Lower lobe of right lung (tissue), 2 donors: ENCODE measurements around the gene HPS6. TPM values are rescaled to one million over a fixed set of nuclear protein-coding genes. Genes with fewer than 3 reads are reported as not detected.

Source experiments
- ATAC-seq, 2 donors: fragments of 200-7000 bp; cut with Tn5 transposase; one replicate each; pipeline ENCODE4 v1.9.1; 2020 to 2022; ENCODE audit warnings: mild to moderate bottlenecking in 2 of 2, moderate library complexity in 2 of 2
- DNase-seq: peaks from one replicate; pipeline ENCODE4 v3.0.0-alpha.2; 2020
- H3K27ac ChIP-seq: fragments of 200-600 bp; one replicate; pipeline ENCODE4 v1.8.0; 2022
- H3K27me3 ChIP-seq: fragments of 200-600 bp; one replicate; pipeline ENCODE4 v1.8.0; 2022; ENCODE audit warnings: low read depth
- H3K36me3 ChIP-seq: fragments of 200-600 bp; one replicate; pipeline ENCODE4 v1.8.0; 2022; ENCODE audit warnings: mild to moderate bottlenecking
- H3K4me1 ChIP-seq: fragments of 200-600 bp; one replicate; pipeline ENCODE4 v1.8.0; 2022
- H3K4me3 ChIP-seq: fragments of 200-600 bp; one replicate; pipeline ENCODE4 v1.8.0; 2022; ENCODE audit warnings: mild to moderate bottlenecking
- H3K9me3 ChIP-seq: fragments of 200-600 bp; one replicate; pipeline ENCODE4 v1.8.0; 2022
- intact Hi-C: fragments of 100-400 bp; cut with DNase I; formaldehyde crosslinking; loops from one replicate; pipeline ENCODE4 v1.11.0; 2022
- total RNA-seq: library from RNA; stranded (reverse); fragmentation: NEBNext Ultra II Directional; extraction: Animal tissue kit (Norgen Biotek cat#: 25700); gene quantifications from one replicate; pipeline ENCODE4 v1.2.1, GENCODE V29; 2021
- TF ChIP-seq, protein P1 (sequence below): fragments of 200-600 bp; IDR thresholded peaks from one replicate; pipeline ENCODE4 v1.8.0; 2022; ENCODE audit warnings: antibody characterized with exemption, mild to moderate bottlenecking
- donor health status: DM: no; HTN: yes; CAD: no; lungs with severe emphysema.

HPS6 gene
- total RNA-seq, 1 donor from 2014 or later = 21.8 TPM

DNA sequence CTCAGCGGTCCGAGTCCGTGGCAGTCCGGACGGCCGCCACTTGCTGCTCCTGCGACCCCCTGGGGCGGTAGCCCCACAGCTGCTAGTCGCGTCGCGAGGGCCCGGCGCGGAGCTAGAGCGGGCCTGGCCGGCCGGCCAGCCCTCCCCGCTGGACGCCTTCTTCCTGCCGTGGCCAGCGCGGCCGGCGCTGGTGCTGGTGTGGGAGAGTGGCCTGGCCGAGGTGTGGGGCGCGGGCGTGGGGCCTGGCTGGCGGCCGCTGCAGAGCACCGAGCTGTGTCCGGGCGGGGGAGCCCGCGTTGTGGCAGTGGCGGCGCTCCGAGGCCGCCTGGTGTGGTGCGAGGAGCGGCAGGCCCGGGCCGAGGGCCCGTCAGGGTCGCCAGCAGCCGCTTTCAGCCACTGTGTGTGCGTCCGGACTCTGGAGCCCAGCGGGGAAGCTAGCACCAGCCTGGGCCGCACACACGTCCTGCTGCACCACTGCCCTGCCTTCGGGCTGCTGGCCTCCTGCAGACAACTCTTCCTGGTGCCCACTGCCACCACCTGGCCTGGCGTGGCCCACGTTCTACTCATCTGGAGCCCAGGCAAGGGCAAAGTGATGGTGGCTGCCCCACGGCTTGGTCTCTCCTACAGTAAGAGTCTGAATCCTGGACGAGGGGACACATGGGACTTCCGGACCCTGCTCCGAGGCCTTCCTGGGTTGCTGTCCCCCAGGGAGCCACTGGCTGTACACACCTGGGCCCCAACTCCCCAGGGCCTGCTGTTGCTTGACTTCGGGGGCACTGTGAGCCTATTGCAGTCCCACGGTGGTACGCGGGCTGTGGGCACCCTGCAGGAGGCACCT is 631 bp downstream of the HPS6 start:
- H3K4me1 ChIP-seq = peaks cover 44% of the 10 kb centered on the region
- H3K4me3 ChIP-seq = peak overlapping the region; percentile 95
- H3K27me3 ChIP-seq = no peaks in the 10 kb centered on the region
- TF ChIP-seq, protein P1, sequence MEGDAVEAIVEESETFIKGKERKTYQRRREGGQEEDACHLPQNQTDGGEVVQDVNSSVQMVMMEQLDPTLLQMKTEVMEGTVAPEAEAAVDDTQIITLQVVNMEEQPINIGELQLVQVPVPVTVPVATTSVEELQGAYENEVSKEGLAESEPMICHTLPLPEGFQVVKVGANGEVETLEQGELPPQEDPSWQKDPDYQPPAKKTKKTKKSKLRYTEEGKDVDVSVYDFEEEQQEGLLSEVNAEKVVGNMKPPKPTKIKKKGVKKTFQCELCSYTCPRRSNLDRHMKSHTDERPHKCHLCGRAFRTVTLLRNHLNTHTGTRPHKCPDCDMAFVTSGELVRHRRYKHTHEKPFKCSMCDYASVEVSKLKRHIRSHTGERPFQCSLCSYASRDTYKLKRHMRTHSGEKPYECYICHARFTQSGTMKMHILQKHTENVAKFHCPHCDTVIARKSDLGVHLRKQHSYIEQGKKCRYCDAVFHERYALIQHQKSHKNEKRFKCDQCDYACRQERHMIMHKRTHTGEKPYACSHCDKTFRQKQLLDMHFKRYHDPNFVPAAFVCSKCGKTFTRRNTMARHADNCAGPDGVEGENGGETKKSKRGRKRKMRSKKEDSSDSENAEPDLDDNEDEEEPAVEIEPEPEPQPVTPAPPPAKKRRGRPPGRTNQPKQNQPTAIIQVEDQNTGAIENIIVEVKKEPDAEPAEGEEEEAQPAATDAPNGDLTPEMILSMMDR = no peak
- DNase-seq (peak; percentile 65), ATAC-seq (peak; percentile 71 to 77)
- peaks cover 21% of the 10 kb centered on the region for H3K36me3 ChIP-seq
- intact Hi-C loops = no loop called here
- no peaks in the 10 kb centered on the region for H3K9me3 ChIP-seq
- peak overlapping the region; percentile 98 for H3K27ac ChIP-seq

DNA sequence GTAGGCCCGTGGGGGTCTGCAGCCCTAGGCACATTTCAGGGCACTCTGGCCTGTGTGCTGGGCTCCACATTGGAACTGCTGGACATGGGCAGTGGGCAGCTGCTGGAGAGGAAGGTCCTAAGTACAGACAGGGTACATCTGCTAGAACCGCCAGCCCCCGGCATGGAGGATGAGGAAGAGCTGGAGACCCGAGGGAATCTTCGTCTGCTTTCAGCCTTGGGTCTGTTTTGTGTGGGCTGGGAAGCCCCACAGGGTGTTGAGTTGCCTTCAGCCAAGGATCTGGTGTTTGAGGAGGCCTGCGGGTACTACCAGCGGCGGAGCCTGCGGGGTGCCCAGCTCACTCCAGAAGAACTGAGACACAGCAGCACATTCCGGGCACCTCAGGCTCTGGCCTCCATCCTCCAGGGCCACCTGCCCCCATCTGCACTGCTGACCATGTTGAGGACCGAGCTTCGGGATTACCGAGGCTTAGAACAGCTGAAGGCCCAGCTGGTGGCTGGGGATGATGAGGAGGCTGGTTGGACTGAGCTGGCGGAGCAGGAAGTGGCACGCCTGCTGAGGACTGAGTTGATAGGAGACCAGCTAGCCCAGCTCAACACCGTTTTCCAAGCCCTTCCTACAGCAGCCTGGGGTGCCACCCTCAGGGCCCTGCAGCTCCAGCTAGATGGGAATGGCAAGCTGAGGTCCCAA is 1.4 kb downstream of the HPS6 start:
- ATAC-seq = no peak
- Histone ChIP-seq H3K4me1 (peaks cover 44% of the 10 kb centered on the region), H3K27ac (peak overlapping the region; percentile 98), H3K36me3 (peaks cover 21% of the 10 kb centered on the region), H3K9me3 (no peaks in the 10 kb centered on the region), H3K4me3 (peak overlapping the region; percentile 95), H3K27me3 (no peaks in the 10 kb centered on the region)
- no peak for DNase-seq
- TF ChIP-seq, protein P1 = no peak
- intact Hi-C loops = no loop called here

DNA sequence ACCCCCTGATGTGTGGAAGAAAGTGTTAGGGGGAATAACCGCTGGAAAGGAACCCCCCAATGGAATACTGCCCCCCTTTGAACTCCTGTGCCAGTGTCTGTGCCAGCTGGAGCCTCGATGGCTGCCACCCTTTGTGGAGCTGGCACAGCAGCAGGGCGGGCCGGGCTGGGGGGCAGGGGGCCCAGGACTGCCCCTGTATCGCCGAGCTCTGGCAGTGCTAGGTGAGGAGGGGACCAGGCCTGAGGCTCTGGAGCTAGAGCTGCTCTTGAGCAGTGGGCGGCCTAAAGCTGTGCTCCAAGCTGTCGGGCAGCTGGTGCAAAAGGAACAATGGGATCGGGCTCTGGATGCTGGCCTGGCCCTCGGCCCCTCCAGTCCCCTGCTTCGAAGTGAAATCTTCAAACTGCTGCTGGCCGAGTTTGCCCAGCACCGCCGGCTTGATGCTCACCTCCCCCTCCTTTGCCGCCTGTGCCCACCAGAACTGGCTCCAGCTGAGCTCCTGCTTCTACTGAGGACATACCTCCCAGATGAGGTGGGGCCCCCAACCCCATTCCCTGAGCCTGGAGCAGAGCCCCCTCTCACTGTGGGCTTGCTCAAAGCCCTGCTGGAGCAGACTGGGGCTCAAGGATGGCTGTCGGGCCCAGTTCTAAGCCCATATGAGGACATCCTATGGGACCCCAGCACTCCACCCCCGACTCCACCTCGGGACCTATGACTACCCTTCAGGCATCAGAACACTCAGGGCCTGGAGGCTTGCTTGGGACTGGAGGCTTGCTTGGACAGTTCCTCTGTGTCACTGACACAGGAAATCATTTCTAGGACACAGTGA is 2.2 kb downstream of the HPS6 start:
- intact Hi-C loops = no loop called here
- peak overlapping the region; percentile 95 for H3K4me3 ChIP-seq

DNA sequence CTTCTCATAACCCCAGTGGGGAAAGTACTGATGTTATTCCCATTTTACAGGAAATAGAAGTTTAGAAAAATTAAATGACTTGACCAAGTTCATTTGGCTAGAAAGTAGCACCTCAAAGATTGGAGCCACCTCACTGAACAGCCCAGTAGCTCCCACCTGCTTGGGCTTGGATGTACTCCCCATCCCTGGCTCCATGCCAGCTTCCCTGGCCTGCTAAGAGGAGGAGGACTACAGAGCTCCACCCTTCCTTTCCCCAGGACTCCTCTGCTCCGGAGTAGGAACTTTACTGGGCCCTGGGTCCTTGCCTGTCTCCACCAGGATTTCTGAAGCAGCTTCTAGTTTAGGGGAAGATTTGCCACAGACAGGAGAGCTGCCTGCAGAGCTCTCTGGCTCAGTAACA is 3.1 kb downstream of the HPS6 start:
- DNase-seq = no peak
- TF ChIP-seq, protein P1 = no peak
- intact Hi-C loops = no loop called here
- H3K27me3 ChIP-seq = no peaks in the 10 kb centered on the region
- H3K4me3 ChIP-seq = no peak overlapping the region
- no peak overlapping the region for H3K27ac ChIP-seq
- peaks cover 21% of the 10 kb centered on the region for H3K36me3 ChIP-seq
- peaks cover 49% of the 10 kb centered on the region for H3K4me1 ChIP-seq
- no peak for ATAC-seq
- H3K9me3 ChIP-seq = no peaks in the 10 kb centered on the region

More for the DNA sequence above, 2.2 kb downstream of the HPS6 start:
- Histone ChIP-seq H3K9me3 (no peaks in the 10 kb centered on the region), H3K36me3 (peaks cover 21% of the 10 kb centered on the region), H3K27me3 (no peaks in the 10 kb centered on the region), H3K27ac (no peak overlapping the region), H3K4me1 (peaks cover 44% of the 10 kb centered on the region)
- ATAC-seq = no peak
- TF ChIP-seq, protein P1 = no peak
- no peak for DNase-seq

DNA sequence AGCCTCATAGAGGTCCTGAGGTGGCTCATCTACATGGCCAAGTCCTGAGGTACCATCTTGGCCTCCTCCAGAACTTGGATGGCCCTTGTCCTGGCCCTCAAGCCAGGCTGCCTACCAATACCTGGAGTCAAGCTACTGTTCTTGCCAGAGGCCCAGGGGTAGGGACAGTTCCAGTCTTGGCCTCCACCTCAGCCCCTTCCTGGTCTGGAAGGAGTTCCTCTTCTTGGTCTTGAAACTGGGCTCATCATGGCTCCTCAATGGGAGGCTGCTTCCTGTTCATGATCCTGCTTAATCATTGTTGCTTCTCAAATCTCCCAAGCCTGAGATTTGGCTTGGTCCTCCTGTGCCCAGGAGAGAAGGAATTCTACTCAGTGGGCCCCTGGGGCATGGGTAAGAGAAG is 3.9 kb downstream of the HPS6 start:
- Histone ChIP-seq H3K36me3 (peaks cover 21% of the 10 kb centered on the region), H3K4me3 (no peak overlapping the region), H3K4me1 (peaks cover 49% of the 10 kb centered on the region), H3K9me3 (no peaks in the 10 kb centered on the region), H3K27ac (peak overlapping the region; percentile 51), H3K27me3 (no peaks in the 10 kb centered on the region)
- ATAC-seq (no peak), DNase-seq (no peak)
- intact Hi-C loops = no loop called here
- TF ChIP-seq, protein P1 = no peak
